Right kidney (tissue), 9 donors: ENCODE data around the gene PCLAF.
"Not testable (repeated sequence)": the region's sequence is repeated elsewhere in the genome, so short reads cannot be mapped to it uniquely, and the experiment has no call there.

Experiments used
- DNase-seq: peaks from one replicate; pipeline ENCODE4 v3.0.0-alpha.2; 2016
- long read RNA-seq, 8 donors: transcript quantifications; one replicate each; lab custom pipeline, GENCODE V29; 2026

Gene PCLAF
- long read RNA-seq, donor 1, transcript PCLAF-201 (4 exons, 2,194 nt), result major isoform, 79 of 111 reads
- long read RNA-seq, donor 1, transcript PCLAF-202 (3 exons, 911 nt), result minor isoform, 31 of 111 reads
- long read RNA-seq, donor 1, partial matches to known transcripts, result 0 of 111 reads
- long read RNA-seq, donor 1, other reads (novel, unspliced or antisense), result 0 of 111 reads
- long read RNA-seq, donor 2, transcript PCLAF-201 (4 exons, 2,194 nt), result major isoform, 43 of 69 reads
- long read RNA-seq, donor 2, transcript PCLAF-202 (3 exons, 911 nt), result minor isoform, 25 of 69 reads
- long read RNA-seq, donor 2, partial matches to known transcripts, result 0 of 69 reads
- long read RNA-seq, donor 2, other reads (novel, unspliced or antisense), result 0 of 69 reads
- long read RNA-seq, donor 3, transcript PCLAF-202 (3 exons, 911 nt), result minor isoform, 6 of 22 reads
- long read RNA-seq, donor 3, transcript PCLAF-201 (4 exons, 2,194 nt), result major isoform, 16 of 22 reads
- long read RNA-seq, donor 3, partial matches to known transcripts, result 0 of 22 reads
- long read RNA-seq, donor 3, other reads (novel, unspliced or antisense), result 0 of 22 reads
- long read RNA-seq, donor 4, transcript PCLAF-201 (4 exons, 2,194 nt), result major isoform, 43 of 59 reads
- long read RNA-seq, donor 4, transcript PCLAF-202 (3 exons, 911 nt), result minor isoform, 14 of 59 reads
- long read RNA-seq, donor 4, partial matches to known transcripts, result 0 of 59 reads
- long read RNA-seq, donor 4, other reads (novel, unspliced or antisense), result 0 of 59 reads
- long read RNA-seq, donor 5, transcript PCLAF-201 (4 exons, 2,194 nt), result major isoform, 50 of 74 reads
- long read RNA-seq, donor 5, transcript PCLAF-202 (3 exons, 911 nt), result minor isoform, 21 of 74 reads
- long read RNA-seq, donor 5, partial matches to known transcripts, result 0 of 74 reads
- long read RNA-seq, donor 5, other reads (novel, unspliced or antisense), result 0 of 74 reads
- long read RNA-seq, donor 6, transcript PCLAF-202 (3 exons, 911 nt), result minor isoform, 9 of 44 reads
- long read RNA-seq, donor 6, transcript PCLAF-201 (4 exons, 2,194 nt), result major isoform, 33 of 44 reads
- long read RNA-seq, donor 6, partial matches to known transcripts, result 0 of 44 reads
- long read RNA-seq, donor 6, other reads (novel, unspliced or antisense), result 0 of 44 reads
- long read RNA-seq, donor 7, result 0 reads
- long read RNA-seq, donor 8, transcript PCLAF-201 (4 exons, 2,194 nt), result major isoform, 44 of 58 reads
- long read RNA-seq, donor 8, transcript PCLAF-202 (3 exons, 911 nt), result minor isoform, 10 of 58 reads
- long read RNA-seq, donor 8, partial matches to known transcripts, result 0 of 58 reads
- long read RNA-seq, donor 8, other reads (novel, unspliced or antisense), result 0 of 58 reads

GRCh38 chr15:64381000-64381751 is at the start of gene PCLAF:
Gene PCLAF, minus strand, starts transcription at chr15:64381441. Its CDS starts 70 bp downstream, at chr15:64381371.
- peak; percentile 79 for DNase-seq

DNA sequence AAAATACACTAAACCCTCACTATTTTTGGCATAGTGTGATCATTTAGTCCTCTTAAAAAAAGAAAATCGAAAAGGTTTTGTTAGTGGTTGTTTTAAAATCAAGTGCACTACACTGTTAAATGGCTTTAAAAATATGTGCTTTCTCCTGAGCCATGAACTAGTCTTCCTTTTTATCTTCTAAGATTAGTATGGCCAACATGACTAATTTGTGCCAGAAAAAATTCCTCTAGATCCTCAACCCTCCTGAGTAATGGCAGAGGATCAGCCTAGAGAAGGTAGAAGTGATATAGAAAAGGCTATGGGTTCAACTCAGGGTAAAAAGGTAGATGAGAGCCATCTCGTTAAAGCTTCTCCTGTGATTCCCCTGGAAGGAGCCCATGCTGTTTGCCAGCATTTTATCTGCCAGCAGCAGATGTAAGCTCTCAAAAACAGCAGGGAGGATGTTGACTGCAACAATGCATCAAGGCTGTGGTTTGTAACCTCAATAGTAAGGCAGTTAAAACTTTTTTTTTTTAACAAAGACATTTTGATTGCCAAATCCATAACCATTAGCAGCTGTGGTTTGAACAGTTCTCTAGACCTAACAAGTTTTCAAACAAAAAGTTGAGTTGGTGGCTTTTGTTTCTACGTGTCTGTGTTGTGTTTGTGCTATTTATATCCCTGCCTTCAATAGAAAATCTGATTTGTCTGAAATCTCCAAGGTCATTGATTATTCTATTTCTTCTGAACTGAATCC is 48.9 kb upstream of the PCLAF start:
- peak; percentile 14 for DNase-seq

GRCh38 chr15:64429448-64429847 is 48.2 kb upstream of the PCLAF start:
- DNase-seq, result no peak

DNA sequence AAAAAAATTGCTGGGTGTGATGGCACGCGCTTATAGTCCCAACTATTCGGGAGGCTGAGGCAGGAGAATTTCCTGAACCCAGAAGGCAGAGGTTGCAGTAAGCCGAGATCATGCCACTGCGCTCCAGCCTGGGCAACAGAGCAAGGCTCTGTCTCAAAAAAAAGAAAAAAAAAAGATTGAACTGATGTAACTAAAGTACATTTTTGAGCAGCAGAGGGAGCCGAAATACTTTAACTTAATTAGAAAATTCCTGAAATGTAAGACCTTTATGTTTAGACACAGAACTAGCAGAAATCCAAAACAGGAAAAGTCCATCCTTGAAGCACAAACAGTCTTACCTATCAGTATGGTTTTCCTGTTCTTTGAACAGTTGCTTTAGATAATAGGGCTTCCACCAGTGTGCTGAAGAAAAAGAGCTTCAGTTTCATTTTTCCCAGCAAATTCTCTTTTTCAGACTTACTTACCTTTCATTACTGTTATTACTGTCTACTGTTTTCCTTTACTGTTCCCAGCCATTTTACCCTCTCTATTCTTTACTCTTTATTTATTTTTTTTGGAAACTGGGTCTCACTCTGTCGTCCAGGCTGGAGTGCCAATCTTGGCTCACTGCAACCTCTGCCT is 45.7 kb upstream of the PCLAF start:
- DNase-seq, result peak; percentile 6

DNA sequence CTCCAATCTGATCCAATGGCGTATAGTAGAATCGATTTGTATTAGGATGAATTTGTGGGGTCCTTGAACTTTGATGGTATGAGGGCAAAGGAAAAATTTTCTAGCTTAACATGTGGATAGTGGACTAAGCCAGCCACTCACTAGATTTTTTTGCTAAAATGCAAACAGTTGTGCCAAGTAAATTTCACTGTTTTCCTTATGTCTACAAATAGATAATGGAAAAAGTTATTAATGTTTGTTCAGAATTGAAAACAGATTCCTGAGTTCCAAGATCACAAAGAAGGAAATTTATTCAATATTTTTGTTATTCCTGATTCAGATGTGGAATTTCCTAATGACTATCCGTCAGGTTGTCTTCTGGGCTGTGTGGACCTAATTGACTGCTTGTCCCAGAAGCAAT is 44.0 kb upstream of the PCLAF start:
- no peak for DNase-seq

DNA sequence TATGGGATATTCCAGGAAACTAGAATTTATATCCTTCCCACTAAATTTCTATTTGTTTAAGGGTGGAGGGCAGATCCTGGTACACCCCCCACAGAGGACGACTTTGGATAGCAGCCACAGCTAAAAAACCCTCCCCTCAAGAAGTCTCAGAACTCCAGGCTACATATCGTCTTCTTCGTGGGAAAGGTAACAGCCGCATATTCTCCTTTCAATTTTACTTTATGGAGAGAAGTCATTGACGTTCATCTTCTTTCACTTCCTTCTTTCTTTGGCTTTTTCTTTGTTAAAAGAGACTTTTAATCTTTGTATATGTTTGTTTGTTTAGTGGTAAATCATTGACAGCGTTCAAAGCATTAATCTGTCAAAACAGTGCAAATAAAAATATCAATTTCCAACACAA is 42.7 kb upstream of the PCLAF start:
- DNase-seq, result no peak

- DNase-seq, result no peak
Observed at GRCh38 chr15:64422697-64423096, 41.5 kb upstream of the PCLAF start.

- no peak for DNase-seq
Observed at GRCh38 chr15:64412216-64412615, 31.0 kb upstream of the PCLAF start.

- DNase-seq, result no peak
Observed at GRCh38 chr15:64400583-64400982, 19.3 kb upstream of the PCLAF start.

DNA sequence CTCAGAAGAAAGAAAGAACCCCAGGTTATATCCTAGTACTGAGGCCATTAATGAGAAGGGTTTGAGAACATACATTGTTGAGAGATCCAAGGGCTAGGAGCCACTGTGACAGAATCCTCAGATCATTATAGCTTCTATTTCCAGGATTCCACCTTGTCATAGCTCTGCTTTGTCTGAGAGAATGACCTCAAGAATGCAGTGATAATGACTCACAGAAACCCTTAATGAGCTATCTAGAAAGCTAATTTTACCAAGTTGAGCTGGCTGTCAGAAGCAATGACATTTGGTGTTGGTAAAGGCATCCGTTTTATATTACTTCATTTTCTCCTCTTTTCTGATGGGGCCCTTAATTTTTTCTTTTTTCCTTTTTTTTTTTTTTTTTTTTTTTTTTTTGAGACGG is 17.3 kb upstream of the PCLAF start:
- DNase-seq, result no peak

DNA sequence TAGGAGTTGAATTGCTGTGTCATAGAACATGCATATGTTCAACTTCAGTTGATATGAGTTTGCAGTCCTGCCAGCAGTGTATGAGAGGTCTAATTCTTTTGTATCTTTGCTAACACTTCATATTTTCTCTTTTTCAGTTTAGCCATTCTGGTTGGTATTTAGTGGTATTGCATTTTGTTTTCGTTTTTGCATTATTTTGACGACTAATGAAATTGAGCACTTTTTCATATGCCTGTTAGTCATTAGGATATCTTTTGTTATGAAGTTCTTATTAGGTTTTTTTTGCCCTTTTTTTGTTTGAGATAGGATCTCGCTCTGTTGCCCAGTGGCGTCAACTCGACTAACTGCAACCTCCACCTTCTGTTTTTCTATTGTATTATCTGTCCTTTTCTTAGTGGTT is 15.5 kb upstream of the PCLAF start:
- no peak for DNase-seq

GRCh38 chr15:64392471-64392870 is 11.2 kb upstream of the PCLAF start:
- not testable (repeated sequence) for DNase-seq

- no peak for DNase-seq
Observed at GRCh38 chr15:64389036-64389435, 7.8 kb upstream of the PCLAF start.

- DNase-seq, result peak; percentile 86
Observed at GRCh38 chr15:64387562-64388168, 6.4 kb upstream of the PCLAF start, which contains the start of gene TRIP4. Gene TRIP4, plus strand, starts transcription at chr15:64387836. Its CDS starts 28 bp downstream, at chr15:64387864.

DNA sequence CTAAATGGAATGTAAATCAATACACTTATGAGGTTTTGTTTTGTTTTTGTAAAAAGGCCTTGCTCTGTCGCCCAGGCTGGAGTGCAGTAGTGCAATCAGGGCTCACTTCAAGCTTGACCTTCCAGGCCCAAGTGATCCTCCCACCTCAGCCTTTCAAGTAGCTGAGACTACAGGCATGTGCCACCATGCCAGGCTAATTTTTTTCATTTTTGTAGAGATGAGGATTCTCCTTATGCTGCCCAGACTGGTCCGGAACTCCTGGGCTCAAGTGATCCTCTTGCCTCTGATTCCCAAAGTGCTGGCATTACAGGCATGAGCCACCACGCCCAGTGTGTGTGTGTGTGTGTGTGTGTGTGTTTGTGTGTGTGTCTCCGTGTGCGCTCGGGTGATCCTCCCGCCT is 5.0 kb upstream of the PCLAF start:
- DNase-seq, result no peak

DNA sequence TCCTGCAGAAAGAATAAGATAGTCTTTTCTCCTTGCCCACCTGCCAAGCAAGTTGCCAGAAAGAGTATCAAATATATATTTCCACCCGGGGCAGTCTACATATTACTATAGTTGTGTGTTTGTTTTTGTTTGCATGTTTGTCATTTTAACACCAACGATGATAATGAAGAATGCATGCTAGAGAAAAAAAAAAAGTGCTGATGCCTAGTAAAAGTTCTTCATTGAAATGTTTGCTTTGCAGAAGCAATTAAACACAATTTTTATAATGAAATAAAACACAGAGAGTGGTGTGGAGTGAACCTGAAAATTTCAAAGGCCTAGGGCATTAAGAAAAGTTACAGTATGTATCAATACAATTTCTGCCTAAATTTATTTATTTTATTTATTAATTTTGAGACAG is 2.5 kb upstream of the PCLAF start:
- DNase-seq, result no peak

DNA sequence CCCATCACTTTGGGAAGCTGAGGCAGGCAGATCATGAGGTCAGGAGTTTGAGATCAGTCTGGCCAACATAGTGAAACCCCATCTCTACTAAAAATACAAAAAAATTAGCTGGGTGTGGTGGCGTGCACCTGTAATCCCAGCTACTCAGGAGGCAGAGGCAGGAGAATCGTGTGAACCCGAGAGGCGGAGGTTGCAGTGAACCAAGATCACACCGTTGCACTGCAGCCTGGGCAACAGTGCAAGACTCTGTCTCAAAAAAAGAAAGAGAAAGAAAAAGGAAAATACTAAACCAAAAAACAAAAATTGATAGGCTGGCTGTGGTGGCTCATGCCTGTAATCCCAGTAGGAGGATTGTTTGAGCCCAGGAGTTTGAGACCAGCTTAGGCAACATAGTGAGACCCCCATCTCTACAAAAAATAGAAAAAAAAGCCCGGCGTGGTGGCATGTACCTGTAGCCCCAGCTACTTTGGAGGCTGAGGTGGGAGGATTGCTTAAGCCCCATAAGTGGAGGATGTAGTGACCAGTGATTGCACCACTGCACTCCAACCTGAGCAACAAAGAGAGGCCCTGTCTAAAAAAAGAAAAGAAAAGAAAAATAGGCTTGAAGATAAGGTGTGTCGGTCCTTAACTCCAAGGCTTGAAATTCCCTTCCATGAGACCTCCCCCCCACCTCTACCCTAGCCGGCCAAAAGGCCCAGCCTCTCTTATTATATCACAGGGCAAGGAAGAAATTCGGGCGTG is 941 bp downstream of the PCLAF start:
- DNase-seq, result not testable (repeated sequence)

- no peak for DNase-seq
Observed at GRCh38 chr15:64379216-64379960, 1.9 kb downstream of the PCLAF start.
